GM18907 (cell line): Measurements from ENCODE around the gene NOP10.

ENCODE experiments used
- ATAC-seq: cut with Tn5 transposase; IDR thresholded peaks from one replicate; pipeline ENCODE4 v1.9.1; 2021; ENCODE audit warnings: mild to moderate bottlenecking, moderate library complexity; ENCODE audit not compliant: unreplicated experiment

The NOP10 gene

GRCh38 chr15:34334672-34335071 lies 8.3 kb downstream of the NOP10 start:
- no peak for ATAC-seq

- ATAC-seq = no peak
Measured at GRCh38 chr15:34332553-34333120, 10.3 kb downstream of the NOP10 start.

- ATAC-seq = no peak
Measured at GRCh38 chr15:34331809-34332208, 11.1 kb downstream of the NOP10 start.

- ATAC-seq = no peak
Measured at GRCh38 chr15:34330279-34330678, 12.7 kb downstream of the NOP10 start.

GRCh38 chr15:34329006-34329405 lies 13.9 kb downstream of the NOP10 start:
- no peak for ATAC-seq

- no peak for ATAC-seq
Measured at GRCh38 chr15:34327906-34328305, 15.0 kb downstream of the NOP10 start.

- no peak for ATAC-seq
Measured at GRCh38 chr15:34325368-34325767, 17.6 kb downstream of the NOP10 start.

- no peak for ATAC-seq
Measured at GRCh38 chr15:34324933-34325332, 18.0 kb downstream of the NOP10 start.

GRCh38 chr15:34323217-34323616 lies 19.7 kb downstream of the NOP10 start:
- no peak for ATAC-seq

- peak; percentile 70 for ATAC-seq
Measured at GRCh38 chr15:34318277-34319079, 24.5 kb downstream of the NOP10 start.

- no peak for ATAC-seq
Measured at GRCh38 chr15:34314491-34315490, 28.1 kb downstream of the NOP10 start.

GRCh38 chr15:34311563-34311962 lies 31.4 kb downstream of the NOP10 start:
- ATAC-seq = no peak

GRCh38 chr15:34304613-34305012 lies 38.3 kb downstream of the NOP10 start:
- ATAC-seq = no peak

- ATAC-seq = no peak
Measured at GRCh38 chr15:34301058-34301457, 41.9 kb downstream of the NOP10 start.

- no peak for ATAC-seq
Measured at GRCh38 chr15:34297059-34297458, 45.9 kb downstream of the NOP10 start.

GRCh38 chr15:34292621-34293020 lies 50.3 kb downstream of the NOP10 start:
- ATAC-seq = no peak
